HCT116 (cell line): Measurements from ENCODE around the gene TMEM117.

Source experiments
- CTCF ChIP-seq, 3 experiments: fragments of 200-600 bp in 1 of 3; sonication (generic) in 1 of 3; IDR thresholded peaks in 2 of 3; conservative IDR thresholded peaks in 1 of 3; 2 replicates each; pipeline ENCODE4 v1.5.1; 2012 to 2017; ENCODE audit warnings: low read depth in 2 of 3, low read length in 2 of 3, antibody characterized with exemption in 1 of 3, borderline replicate concordance in 1 of 3, control low read depth in 1 of 3, mild to moderate bottlenecking in 1 of 3, mixed read lengths in 1 of 3, mixed run types in 1 of 3, moderate library complexity in 1 of 3; ENCODE audit not compliant: insufficient read depth in 1 of 3
- EZH2phosphoT487 ChIP-seq: fragments of 200-600 bp; IDR thresholded peaks from 2 replicates; pipeline ENCODE4 v1.6.1; 2018; ENCODE audit warnings: antibody characterized with exemption, borderline replicate concordance

DNA sequence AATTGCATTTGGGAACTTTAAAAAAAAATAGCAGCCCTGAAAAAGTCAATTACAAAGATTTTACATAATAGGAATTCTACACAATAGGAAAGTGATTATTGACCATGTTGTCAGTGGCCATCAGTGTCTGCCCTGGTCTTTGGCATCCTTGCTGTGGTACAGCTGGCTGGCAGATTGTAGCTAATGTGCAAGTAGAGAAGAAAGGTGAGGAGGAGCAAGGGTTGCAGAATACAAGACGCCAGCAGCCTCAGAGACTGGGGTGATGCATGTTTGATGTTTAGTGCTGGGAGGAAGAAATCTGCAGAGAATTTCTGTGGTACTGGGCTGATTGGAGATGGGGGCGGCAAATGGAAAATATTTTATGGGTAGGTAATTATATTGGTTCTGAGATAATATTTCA is 322.9 kb downstream of the TMEM117 start:
- no peak for TF ChIP-seq CTCF (IDR thresholded peaks at IDR 0.05 in 2 of 3, conservative IDR thresholded peaks at IDR 0.05 in 1 of 3; ENCODE audit: borderline replicate concordance in 1 of 3, insufficient read depth in 1 of 3, low read depth in 2 of 3, low read length in 2 of 3)
- TF ChIP-seq EZH2phosphoT487: no peak
